CD4-positive, alpha-beta T cell (primary cell): ENCODE measurements around the gene SH3BP5. TPM values are rescaled to one million over a fixed set of nuclear protein-coding genes. Genes with fewer than 3 reads are reported as not detected.

Source experiments
- ATAC-seq: fragments of 200-7000 bp; cut with Tn5 transposase; one replicate; pipeline ENCODE4 v1.10.0; 2022; ENCODE audit warnings: mild to moderate bottlenecking; ENCODE audit not compliant: poor library complexity
- CTCF ChIA-PET: fragments of 350-600 bp; sonication (Branson Sonifier 250); formaldehyde crosslinking; loops from one replicate; lab custom pipeline; 2021; ENCODE audit warnings: antibody characterized with exemption, inconsistent platforms; lab: Charles Lee
- POLR2A ChIA-PET: fragments of 350-600 bp; sonication (Branson Sonifier 250); formaldehyde crosslinking; loops from one replicate; lab custom pipeline; 2021; ENCODE audit warnings: antibody characterized with exemption, inconsistent platforms; lab: Charles Lee
- DNase-seq, 14 experiments: peaks; one replicate each; pipeline ENCODE4 v3.0.0-alpha.2; 2013 to 2020; ENCODE audit warnings: mixed read lengths in 2 of 14
- H3K27ac ChIP-seq, 2 donors: one replicate each; pipeline versions ENCODE4 v1.5.1 to v1.7.0; 2013; ENCODE audit warnings: low read length in 2 of 2, low read depth in 1 of 2, mild to moderate bottlenecking in 1 of 2
- H3K27me3 ChIP-seq, 2 experiments: 1 replicate in 1 of 2; 2 replicates in 1 of 2; pipeline versions ENCODE4 v1.6.1 to v1.7.0; 2013; ENCODE audit warnings: low read length in 2 of 2, control low read depth in 1 of 2, mild to moderate bottlenecking in 1 of 2, moderate library complexity in 1 of 2; ENCODE audit not compliant: insufficient read depth in 2 of 2, control insufficient read depth in 1 of 2
- H3K36me3 ChIP-seq: one replicate; pipeline ENCODE4 v1.6.1; 2013; ENCODE audit warnings: low read length, control low read depth; ENCODE audit not compliant: insufficient read depth
- H3K4me1 ChIP-seq: one replicate; pipeline ENCODE4 v1.6.1; 2013; ENCODE audit warnings: low read length, control low read depth; ENCODE audit not compliant: insufficient read depth
- H3K4me3 ChIP-seq: one replicate; pipeline ENCODE4 v1.5.1; 2013; ENCODE audit warnings: mild to moderate bottlenecking, low read length, moderate library complexity
- H3K9me3 ChIP-seq, 2 experiments: 1 replicate in 1 of 2; 2 replicates in 1 of 2; pipeline versions ENCODE4 v1.6.1 to v1.7.0; 2013; ENCODE audit warnings: low read length in 2 of 2, mild to moderate bottlenecking in 2 of 2, control low read depth in 1 of 2, moderate library complexity in 1 of 2; ENCODE audit not compliant: control insufficient read depth in 1 of 2, insufficient read depth in 1 of 2
- H3K27ac Mint-ChIP-seq: one replicate; pipeline ENCODE4 v1.8.0; 2020; ENCODE audit warnings: mixed read lengths
- H3K27me3 Mint-ChIP-seq: one replicate; pipeline ENCODE4 v1.8.0; 2021; ENCODE audit warnings: mixed read lengths
- H3K36me3 Mint-ChIP-seq: one replicate; pipeline ENCODE4 v1.8.0; 2021; ENCODE audit warnings: low read depth, mixed read lengths
- H3K4me1 Mint-ChIP-seq: one replicate; pipeline ENCODE4 v1.8.0; 2021; ENCODE audit warnings: low read depth, mixed read lengths
- H3K4me3 Mint-ChIP-seq: one replicate; pipeline ENCODE4 v1.8.0; 2020; ENCODE audit warnings: mild to moderate bottlenecking, mixed read lengths
- H3K9me3 Mint-ChIP-seq: one replicate; pipeline ENCODE4 v1.8.0; 2020; ENCODE audit warnings: mixed read lengths
- intact Hi-C, 2 experiments: fragments of 100-400 bp; cut with DNase I in 1 of 2; cut with micrococcal nuclease in 1 of 2; formaldehyde crosslinking; loops; one replicate each; pipeline versions ENCODE4 v1.15.1 to v1.9.0; 2023 to 2025; cut with DNase I, micrococcal nuclease
- total RNA-seq, 174 experiments: library from RNA in 2 of 174; stranded (reverse) in 2 of 174; gene quantifications; one replicate each; pipeline ENCODE4 v1.2.3 and lab custom pipeline; 2021 to 2026
- TF ChIP-seq, protein P1 (sequence below): fragments of 200-600 bp; IDR thresholded peaks from one replicate; pipeline ENCODE4 v1.8.0; 2022; ENCODE audit warnings: antibody characterized with exemption, mild to moderate bottlenecking

SH3BP5 gene
- total RNA-seq, 2 experiments from 2014 or later, result 16.8 to 17.7 TPM

DNA sequence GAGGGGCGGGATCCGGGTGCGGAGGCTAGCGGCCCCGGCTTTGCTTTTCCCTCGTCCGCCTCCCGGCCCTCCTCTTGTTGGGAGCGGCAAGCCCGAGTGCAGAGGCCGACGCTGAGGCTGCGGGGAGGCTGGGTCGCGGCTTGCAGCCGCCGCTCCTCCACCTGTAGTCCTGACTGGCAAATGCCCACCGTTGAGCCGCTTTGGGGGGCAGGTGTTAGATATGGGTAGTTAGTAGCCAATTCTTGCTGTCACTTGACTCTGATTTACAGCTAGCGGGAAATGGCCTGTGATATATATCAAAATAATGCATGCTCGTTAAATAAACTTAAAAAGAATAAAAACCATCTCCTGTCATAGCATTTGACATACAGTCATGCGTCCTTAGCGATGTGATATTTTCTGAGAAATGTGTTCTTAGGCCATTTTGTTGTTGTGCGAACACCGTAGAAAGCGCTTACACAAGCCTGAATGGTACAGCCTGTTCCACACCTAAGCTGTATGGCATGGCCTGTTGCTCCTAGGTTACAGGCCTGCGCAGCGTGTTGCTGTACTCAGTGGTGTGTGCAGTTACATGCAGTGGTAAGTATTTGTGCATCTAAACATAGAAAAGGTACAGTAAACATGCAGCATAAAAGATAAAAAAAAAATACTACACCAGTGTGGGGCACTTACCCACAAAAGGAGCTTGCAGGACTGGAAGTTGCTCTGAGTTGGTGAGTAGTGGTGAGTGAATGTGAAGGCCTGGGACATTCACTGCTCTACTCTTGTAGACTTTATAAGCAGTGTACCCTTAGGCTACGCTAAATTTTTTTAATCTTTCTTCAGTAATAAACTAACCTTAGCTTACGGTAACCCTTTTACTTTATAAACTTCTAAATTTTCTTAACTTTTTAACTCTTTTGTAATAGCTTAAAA, 125.5 kb downstream of the SH3BP5 start:
- peaks cover 39% of the 10 kb centered on the region for H3K36me3 Mint-ChIP-seq
- H3K4me3 Mint-ChIP-seq, result peak overlapping the region; percentile 92
- peaks cover 43% of the 10 kb centered on the region for H3K4me1 Mint-ChIP-seq

DNA sequence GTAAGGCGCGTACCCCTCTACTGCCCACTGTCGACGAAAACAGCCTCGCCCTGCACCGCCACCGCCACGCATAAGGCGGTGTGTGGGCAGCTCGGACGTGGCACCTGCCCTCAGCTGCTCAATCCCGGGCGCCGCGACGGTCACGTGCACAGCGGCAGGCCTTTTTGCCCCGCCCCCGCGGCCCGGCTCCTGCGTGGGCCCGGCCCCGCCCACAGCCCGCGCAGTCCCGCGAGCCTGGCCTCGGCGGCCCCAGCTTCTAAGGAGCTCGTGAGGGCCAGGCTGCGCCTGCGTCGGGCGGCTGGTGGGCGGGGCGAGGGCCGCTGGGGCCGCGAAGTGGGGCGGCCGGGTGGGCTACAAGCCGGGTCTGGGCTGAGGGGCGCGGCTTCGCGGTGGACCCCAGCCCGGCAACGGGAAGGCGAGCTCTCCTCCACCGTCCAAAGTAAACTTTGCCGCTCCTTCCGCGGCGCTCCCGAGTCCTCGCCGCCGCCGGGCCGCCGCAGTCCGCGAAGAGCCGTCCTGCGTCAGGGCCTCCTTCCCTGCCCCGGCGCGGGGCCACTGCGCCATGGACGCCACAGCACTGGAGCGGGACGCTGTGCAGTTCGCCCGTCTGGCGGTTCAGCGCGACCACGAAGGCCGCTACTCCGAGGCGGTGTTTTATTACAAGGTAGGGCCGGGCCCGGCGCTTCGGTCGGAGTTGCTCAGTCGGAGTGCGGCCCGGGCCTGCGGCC, 126.3 kb downstream of the SH3BP5 start, which contains the start of gene CAPN7:
CAPN7 (plus strand) TSS at position 313 of the 728 bp plus-strand sequence; CDS start at position 563, 250 bp downstream.
- no peaks in the 10 kb centered on the region for H3K9me3 ChIP-seq
- H3K36me3 ChIP-seq, result peaks cover 8% of the 10 kb centered on the region
- no peaks in the 10 kb centered on the region for H3K9me3 Mint-ChIP-seq
- ChIA-PET POLR2A (interaction anchor here (0.6 to 2.8 kb wide), 35 partner anchors 9 to 1306 kb away, joined by 3 to 23 read pairs (median 4); partner anchors contain the start of genes BTD, CCDC174, DPH3 and EAF1), CTCF (interaction anchor here (0.7 to 2.9 kb wide), 7 partner anchors 59 to 199 kb away, joined by 3 to 17 read pairs (median 3); partner anchors contain the start of gene SH3BP5)
- H3K27me3 ChIP-seq, result no peaks in the 10 kb centered on the region
- TF ChIP-seq, protein P1, sequence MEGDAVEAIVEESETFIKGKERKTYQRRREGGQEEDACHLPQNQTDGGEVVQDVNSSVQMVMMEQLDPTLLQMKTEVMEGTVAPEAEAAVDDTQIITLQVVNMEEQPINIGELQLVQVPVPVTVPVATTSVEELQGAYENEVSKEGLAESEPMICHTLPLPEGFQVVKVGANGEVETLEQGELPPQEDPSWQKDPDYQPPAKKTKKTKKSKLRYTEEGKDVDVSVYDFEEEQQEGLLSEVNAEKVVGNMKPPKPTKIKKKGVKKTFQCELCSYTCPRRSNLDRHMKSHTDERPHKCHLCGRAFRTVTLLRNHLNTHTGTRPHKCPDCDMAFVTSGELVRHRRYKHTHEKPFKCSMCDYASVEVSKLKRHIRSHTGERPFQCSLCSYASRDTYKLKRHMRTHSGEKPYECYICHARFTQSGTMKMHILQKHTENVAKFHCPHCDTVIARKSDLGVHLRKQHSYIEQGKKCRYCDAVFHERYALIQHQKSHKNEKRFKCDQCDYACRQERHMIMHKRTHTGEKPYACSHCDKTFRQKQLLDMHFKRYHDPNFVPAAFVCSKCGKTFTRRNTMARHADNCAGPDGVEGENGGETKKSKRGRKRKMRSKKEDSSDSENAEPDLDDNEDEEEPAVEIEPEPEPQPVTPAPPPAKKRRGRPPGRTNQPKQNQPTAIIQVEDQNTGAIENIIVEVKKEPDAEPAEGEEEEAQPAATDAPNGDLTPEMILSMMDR, result no peak
- no peaks in the 10 kb centered on the region for H3K27me3 Mint-ChIP-seq
- peak within 1 kb of the TSS; percentile 84 for H3K4me3 ChIP-seq
- ATAC-seq, result peak; percentile 89
- H3K4me3 Mint-ChIP-seq, result peak within 1 kb of the TSS; percentile 92
- H3K36me3 Mint-ChIP-seq, result peaks cover 31% of the 10 kb centered on the region
- peak within 1 kb of the TSS; percentile 69 to 86 for H3K27ac ChIP-seq
- DNase-seq, result peak; percentile 84 to 99 (median 94)
- peaks cover 21% of the 10 kb centered on the region for H3K4me1 ChIP-seq
- intact Hi-C loops, result loop anchor here (2.0 to 10.0 kb wide), 7 partner anchors 61 to 1339 kb away; partner anchors contain the start of genes CCDC174 (in 1 of the 2), RBSN (in 1 of the 2) and SH3BP5 (in 1 of the 2)
- H3K4me1 Mint-ChIP-seq, result peaks cover 43% of the 10 kb centered on the region
- peak within 1 kb of the TSS; percentile 93 for H3K27ac Mint-ChIP-seq

More for the DNA sequence above, 125.5 kb downstream of the SH3BP5 start:
- H3K36me3 ChIP-seq, result peaks cover 9% of the 10 kb centered on the region
- TF ChIP-seq, protein P1, result no peak
- H3K4me3 ChIP-seq, result peak overlapping the region; percentile 84
- Mint-ChIP-seq H3K27ac (peak overlapping the region; percentile 93), H3K27me3 (no peaks in the 10 kb centered on the region), H3K9me3 (no peaks in the 10 kb centered on the region)
- DNase-seq, result peak in 8 of 14 experiments; percentile 7 to 53 (median 20)
- H3K27me3 ChIP-seq, result no peaks in the 10 kb centered on the region
- peak overlapping the region; percentile 69 to 86 for H3K27ac ChIP-seq
- intact Hi-C loops, result loop anchor here (5.0 to 10.0 kb wide), 6 partner anchors 60 to 1338 kb away; partner anchors contain the start of genes CCDC174 (in 1 of the 2), RBSN (in 1 of the 2) and SH3BP5 (in 1 of the 2)
- POLR2A ChIA-PET, result interaction anchor here (0.6 to 2.8 kb wide), 34 partner anchors 8 to 1057 kb away, joined by 3 to 23 read pairs (median 4); partner anchors contain the start of genes BTD, CCDC174, DPH3 and EAF1
- peak; percentile 30 for ATAC-seq
- CTCF ChIA-PET, result interaction anchor here (0.7 to 2.9 kb wide), 5 partner anchors 58 to 198 kb away, joined by 3 to 17 read pairs (median 3); partner anchors contain the start of gene SH3BP5
- H3K4me1 ChIP-seq, result peaks cover 21% of the 10 kb centered on the region
- H3K9me3 ChIP-seq, result no peaks in the 10 kb centered on the region
